NCI-H774 (cell line): Measurements from ENCODE around the gene ARPC2.
A peak's percentile ranks its signal among the peaks of the same experiment; 100 is the strongest.

Source experiments
- DNase-seq: peaks from one replicate; lab custom pipeline; 2025; lab: John Stamatoyannopoulos, UW

ARPC2 gene

DNA sequence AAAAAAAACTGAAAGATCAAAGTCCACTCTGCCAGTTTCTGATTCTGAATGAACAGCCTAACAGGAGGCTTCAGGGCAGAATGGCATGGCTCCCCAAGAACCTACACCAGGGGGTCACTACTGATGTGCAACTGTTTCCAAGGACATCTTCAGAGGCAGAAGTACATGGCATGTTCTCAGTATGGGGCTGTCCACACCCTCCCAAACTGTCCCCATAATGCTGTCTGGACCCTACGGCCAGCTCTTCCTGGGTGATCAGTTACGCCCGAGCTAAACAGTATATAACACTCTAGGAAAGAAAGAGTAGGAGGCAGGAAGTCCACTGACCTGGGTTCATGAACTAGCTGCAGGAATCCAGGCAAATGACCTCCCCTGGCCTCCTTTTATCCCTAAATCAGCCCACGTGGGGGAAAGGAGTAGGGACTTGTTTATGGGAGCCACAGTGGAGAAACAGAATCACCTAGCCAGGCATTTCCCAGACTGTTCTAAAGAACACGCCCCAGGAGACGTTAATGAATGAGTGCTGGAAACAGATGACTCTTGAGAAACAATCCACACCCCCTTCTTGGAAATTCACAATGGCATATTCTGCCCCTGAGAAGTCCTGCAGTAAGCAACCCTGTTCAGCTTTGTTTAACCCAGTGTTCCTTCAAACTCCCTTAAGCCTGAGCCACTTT lies 72.8 kb downstream of the ARPC2 start:
- no peak for DNase-seq

DNA sequence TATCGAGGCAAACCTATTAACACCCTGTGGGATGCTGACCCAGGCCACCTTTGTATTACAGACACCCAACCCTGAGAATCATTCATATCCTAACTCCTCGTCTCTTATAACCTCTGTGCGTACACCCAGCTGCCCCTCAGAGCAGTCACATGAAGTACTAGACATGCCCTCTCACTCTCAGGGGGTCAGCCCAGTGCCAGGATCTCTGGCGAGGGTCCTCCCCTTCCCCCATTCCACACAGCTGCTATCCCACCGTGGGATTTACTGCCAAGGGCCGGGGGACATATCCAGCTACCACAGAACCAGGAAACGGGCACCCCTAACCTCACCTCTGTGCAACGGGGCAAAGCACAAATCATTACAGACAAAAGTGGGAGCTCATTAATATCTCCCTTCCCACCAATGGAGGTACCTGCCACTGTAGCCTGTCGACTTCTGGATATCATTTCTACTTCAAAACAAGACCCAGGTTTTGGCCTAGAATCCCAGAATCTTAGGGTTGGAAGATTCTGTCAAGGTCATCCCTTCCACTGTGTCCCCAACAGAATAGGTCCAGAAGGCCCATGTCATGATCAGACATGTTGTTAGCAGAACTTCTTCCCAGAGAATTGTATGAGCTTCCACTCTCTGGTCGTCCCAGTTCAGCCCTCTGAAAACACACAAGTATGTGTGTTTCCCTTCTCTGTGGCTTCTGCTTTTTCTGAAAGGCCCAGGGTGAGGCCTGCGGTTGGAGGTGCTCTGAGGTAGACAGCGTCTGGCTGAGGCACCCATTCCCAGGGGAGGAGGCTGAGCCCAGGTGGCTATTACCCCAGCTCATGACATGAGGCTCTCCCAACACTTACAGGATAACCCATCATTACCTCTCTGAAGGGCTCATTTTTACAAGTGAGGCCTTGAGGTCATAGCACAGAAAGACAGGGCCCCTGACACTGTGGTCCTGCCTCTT lies 73.6 kb downstream of the ARPC2 start:
- no peak for DNase-seq

DNA sequence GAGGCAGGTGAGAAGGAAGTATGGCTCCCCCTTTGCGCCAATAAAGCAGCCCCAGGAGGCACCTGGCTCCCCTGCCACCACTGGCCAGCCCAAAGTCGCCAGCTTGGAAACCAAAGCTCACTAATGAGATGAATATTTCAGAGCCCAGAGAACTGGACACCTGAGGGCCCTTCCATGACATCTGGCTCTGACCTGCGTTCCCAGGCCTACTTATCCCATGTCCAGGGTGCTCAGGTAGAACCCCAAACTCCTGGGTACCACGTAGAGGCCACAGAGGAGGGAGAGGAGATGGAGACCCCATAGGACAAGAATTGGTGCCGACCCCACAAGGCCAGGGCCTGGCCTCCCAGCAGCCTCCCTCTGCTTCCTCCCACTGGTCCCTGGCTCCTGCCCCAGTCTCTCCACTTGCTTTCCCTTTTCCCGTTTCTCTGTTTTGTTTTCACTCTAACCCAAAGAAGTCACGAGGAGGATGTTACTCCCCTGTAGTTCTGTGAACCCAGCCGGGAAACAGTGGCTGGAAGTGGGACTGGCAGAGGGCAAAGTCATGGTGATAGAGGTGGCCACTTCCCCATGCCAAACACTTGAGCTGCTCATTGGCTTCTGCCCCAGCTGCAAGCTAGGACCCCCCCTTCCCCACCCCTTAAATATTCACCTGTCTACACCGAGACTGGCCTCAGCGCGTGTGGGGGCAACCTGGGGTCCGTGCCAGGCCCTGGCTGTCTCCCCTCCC lies 74.5 kb downstream of the ARPC2 start:
- DNase-seq: no peak

DNA sequence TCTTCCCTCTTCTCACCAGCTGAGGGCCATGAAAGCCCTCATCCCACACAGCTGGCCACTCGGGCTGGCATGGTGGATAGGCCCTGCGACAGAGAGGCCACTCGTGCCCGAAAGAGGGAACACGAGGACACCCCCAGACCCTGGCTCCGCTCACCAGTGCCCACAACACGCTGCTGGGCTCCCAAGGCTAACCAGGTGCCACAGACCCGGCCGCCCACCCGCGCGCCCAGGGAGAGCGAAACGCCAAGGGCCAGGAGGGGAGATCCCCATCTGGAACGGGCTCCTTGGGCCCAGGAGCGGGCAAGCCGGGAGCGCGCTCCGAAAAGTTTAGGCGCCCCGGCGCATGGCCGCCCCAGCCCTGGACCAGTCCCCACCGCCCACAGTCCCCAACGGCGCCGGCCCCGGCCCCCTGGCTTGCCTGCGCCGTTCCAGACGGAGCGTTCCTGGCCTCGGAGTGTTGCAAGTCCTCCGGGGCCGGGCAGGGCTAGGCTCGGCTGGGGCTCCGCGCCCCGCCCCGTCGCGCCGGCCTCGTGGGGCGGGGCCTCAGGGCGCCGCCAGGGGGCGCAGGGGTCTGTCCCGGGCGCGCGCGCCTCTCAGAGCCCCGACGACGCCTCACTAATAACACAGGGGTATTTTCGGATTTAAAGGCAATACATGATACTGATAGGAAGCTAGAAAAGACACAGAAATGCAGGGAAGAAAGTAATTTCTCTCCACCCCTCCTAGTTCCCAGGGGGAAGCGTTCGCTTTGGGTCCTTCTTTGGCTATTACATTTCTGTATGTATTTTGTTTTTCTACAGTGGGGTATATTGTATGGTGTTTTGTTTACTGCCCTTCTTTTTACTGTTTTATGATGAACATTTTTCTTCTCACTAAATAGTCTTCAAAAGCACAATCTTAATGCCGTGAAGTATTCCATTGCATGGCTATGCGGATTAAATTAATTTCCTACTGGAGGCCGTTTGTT lies 75.3 kb downstream of the ARPC2 start, which contains the start of gene TMBIM1:
TSS of gene TMBIM1 (minus strand) at position 456 of the 967 bp plus-strand sequence. CDS start 10,362 bp downstream, outside the sequence.
- DNase-seq: peak; percentile 22

DNA sequence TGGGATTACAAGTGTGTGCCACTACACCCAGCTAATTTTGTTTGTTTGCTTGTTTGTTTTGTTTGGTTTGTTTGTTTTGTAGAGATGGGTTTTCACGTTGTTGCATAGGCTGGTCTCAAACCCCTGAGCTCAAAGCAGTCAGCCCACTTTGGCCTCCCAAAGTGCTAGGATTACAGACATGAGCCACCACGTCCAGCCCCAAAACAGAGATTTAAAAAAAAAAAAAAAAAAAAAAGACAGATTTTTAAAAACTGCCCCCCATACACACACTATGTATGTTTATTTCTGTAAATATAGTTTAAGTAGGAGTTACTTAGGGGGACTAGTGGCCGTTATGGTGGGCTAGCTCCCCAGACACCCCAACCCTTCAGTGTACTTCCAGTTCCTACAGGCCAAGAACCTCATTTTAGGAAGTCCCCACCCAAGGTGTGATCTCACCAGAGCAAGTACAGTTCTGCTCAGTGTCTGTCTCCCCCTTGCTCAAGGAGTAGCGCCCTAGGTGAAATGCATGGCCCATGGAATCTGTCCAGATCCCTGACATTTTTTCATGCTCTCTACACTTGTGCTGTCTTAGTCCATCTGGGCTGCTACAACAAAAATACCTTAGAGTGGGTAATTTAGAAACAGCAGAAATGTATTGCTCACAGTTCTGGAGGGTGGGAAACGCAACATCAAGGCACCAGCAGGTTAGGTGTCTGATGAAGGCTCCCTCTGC lies 76.9 kb downstream of the ARPC2 start:
- DNase-seq: no peak

DNA sequence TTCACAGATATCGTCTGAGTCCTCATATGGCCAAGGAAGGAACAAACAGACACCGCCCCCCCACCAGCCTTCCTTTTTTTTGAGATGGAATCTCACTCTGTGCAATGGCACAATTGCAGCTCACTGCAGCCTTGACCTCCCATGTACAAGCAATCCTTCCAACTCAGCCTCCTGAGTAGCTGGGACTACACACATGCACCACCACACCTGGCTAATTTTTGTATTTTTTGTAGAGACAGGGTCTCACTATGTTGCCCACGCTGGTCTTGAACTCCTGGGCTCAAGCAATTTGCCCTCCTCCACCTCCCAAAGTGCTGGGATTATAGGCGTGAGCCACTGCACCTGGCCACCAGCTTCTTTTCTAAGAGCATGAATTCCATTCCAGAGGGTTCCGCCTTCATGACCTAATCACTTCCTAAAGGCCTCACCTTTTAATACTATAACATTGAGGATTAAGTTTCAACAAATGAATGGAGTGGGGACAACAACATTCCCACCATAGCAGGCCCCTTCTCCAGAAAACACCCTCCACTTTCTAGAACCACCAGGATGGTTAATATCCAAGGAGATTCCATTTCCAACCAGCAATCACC lies 77.5 kb downstream of the ARPC2 start:
- no peak for DNase-seq

DNA sequence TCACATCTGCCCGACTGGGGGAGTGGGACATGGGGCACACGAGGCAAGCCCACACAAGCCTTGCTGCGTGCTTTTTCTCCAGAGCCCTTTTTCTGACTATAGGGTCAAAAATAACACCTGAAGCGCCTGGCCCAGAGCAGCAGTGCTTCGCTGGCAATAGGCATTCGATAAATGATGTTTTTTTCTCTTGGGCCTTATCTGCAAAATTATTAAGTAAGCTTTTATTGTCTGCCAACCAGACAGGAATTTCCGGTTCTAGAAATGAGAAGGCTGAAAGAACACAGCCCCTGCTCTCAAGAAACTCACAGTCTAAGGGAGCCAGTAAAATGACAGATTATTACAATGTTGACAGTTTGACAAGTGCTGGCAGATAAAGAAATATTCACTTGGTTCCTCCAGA lies 78.0 kb downstream of the ARPC2 start:
- no peak for DNase-seq

DNA sequence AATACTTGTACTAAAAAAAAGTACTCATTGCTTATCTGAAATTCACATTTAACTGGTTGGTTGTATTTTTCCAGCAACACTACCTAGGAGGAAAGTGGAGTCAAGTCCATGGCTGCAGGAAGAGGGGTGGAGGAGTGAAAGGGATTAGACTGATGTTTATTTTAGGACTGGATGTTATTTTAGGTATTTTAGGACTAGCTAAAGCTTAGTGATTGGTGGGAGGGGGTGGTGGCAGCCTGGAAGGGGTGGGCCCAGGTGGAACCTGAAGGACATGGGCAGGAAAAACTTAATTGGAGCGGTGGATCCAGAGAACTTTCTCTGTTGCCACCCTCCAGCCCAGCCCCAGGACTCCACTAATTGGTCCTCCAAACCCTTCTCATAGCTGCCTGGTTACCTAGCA lies 79.2 kb downstream of the ARPC2 start:
- no peak for DNase-seq

DNA sequence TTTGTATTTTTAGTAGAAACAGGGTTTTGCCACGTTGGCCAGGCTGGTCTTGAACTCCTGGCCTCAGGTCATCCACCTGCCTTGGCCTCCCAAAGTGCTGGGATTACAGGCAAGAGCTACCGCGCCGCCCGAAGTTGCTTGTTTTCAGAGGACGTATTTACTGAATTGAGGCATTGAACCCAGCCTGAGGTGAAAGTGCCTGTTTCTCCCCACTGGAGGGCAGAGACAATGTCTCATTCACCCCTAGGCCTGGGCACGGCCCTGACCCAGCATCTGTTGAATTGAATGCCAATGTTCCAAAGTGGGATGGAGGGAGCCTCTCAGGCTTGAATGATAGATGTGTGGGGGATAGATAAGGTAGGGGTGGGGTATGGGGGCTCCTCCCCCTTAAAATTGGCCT lies 79.9 kb downstream of the ARPC2 start:
- DNase-seq: no peak

DNA sequence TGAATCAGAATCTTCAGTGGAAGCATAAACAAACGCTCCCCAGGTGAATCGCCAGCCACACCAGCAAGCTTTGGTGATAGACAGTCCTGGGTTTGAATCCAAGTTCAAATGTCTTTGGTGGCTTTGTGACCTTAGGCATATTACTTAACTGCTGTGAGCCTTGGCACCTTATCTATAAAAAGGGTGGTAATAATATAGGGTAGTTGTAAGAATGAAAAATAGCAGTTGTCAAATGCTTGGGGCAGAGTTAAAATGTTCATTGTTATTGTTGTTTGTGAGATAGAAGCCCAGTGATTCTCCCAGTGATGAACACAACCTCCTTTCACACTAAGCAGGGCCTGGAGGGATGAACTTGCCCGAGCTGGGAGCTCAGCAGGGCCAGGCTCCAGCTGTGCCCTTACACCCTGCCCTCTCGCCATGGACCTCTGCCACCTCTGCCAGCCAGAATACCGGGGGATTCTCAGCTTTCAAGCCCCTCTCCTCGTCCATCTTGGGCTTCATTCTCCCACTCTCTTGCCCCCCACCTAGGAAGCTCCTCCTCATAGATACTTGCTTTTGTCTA lies 81.4 kb downstream of the ARPC2 start:
- no peak for DNase-seq

DNA sequence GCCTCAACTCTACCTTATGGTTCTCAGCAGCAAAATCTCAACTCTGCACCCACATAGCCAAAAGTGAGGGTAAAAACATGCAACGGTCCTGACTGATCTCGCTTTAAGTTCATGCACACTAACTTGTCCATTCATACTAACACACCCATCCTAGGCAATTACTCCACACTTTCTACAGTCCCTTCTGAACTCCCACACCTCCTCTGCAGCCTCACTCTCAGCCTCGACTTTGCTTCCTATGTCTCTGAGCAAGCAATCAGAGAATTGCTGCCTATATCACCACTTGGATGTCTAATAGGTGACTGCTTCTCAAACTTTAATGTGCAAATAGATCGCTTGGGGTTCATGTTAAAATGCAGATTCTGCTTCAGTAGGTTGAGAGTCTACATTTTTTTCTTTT lies 83.2 kb downstream of the ARPC2 start:
- no peak for DNase-seq

DNA sequence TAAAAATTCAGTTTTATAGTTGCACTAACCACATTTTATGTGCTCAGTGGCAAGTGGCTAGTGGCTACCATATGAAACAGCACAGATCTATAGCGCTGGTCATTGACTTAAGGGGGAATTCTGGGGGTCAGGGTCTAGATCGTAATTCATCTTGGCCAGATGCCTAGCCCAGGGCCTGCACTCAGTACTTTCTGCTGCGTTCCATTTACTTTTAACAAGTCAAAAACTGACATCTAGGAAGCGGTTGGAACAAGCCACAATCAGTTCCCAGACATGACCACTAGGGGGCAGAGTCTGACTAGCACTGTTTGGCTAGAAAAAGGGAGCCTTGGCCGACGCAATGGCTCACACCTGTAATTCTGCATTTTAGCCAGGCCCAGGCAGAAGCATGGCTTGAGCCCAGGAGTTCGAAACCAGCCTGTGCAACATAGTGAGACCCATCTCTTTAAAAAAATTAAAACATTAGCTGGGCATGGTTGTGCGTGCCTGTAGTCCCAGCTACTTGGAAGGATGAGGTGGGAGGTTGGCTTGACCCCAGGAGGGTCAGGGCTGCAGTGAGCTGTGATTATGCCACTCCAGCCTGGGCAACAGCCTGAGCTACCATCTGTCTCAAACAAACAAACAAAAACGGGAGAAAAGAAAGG lies 84.3 kb downstream of the ARPC2 start:
- peak; percentile 75 for DNase-seq
